AG04449 (cell line): Measurements from ENCODE around the gene TUBB4B.

Experiments used
- CTCF ChIA-PET: fragments of 350-600 bp; formaldehyde crosslinking; extraction: SDS; loops from one replicate; lab custom pipeline; 2021; ENCODE audit warnings: antibody characterized with exemption; lab: Yijun Ruan, JAX
- POLR2A ChIA-PET: fragments of 400-600, 350-600 bp; formaldehyde crosslinking; extraction: SDS; loops from one replicate; lab custom pipeline; 2020; ENCODE audit warnings: antibody characterized with exemption, inconsistent platforms; lab: Yijun Ruan, JAX
- DNase-seq: peaks from one replicate; pipeline ENCODE4 v3.0.0-alpha.2; 2010; ENCODE audit warnings: low read depth, low spot score
- H3K4me3 ChIP-seq: 2 replicates; pipeline ENCODE4 v1.5.1; 2011; ENCODE audit warnings: low read depth, mild to moderate bottlenecking, control low read depth, low read length
- CTCF ChIP-seq: IDR thresholded peaks from one replicate; pipeline ENCODE4 v1.5.1; 2011; ENCODE audit warnings: mild to moderate bottlenecking, moderate library complexity, low read length, control low read depth, inconsistent platforms; ENCODE audit not compliant: insufficient read depth; ENCODE audit errors: missing control alignments

TUBB4B gene

DNA sequence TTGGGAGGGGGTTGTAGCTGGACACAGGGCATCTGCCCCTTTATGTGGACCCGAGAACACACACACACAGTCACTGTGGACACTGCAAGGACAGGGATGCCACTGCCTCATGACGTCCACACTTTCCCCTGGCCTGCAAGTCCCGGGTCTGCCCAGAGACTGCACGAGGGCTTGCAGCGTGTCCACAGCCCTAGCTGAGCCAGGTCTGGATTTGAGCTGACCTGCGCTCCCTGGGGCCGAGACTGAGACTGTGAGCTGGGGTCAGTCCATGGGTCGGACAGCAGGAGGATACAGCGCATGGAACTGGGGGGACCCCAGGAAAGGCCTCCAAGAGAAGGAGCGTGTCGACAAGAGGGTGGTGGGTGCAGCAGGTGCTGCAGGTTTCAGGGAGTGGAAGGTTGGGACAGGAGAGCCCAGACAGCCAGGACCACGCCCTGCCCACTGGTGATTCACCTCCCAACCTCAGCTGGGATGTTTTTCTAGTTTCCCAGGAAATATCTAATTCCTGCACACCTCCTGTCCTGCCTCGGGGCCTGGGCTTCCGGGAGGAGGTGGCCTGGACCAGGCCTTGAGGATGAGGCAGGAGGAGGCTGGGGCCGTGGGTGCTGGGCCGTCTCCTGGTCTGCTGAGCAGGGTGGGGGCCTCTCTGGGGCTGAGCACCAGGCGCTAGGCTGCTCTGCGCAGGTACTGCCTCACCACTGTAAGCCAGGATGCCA is 14.6 kb upstream of the TUBB4B start:
- no peak for DNase-seq
- no peak for TF ChIP-seq CTCF
- H3K4me3 ChIP-seq = no peak overlapping the region
- CTCF ChIA-PET = interaction anchor here (0.7 to 6.6 kb wide), 22 partner anchors 11 to 197 kb away, joined by 3 to 139 read pairs (median 5); partner anchors contain the start of genes ANAPC2, EXD3, NPDC1 and SAPCD2
- POLR2A ChIA-PET = interaction anchor here (1.1 to 2.5 kb wide), 3 partner anchors 14 to 38 kb away, joined by 4 to 14 read pairs (median 5); partner anchors contain the start of genes ANAPC2, SSNA1 and TUBB4B

DNA sequence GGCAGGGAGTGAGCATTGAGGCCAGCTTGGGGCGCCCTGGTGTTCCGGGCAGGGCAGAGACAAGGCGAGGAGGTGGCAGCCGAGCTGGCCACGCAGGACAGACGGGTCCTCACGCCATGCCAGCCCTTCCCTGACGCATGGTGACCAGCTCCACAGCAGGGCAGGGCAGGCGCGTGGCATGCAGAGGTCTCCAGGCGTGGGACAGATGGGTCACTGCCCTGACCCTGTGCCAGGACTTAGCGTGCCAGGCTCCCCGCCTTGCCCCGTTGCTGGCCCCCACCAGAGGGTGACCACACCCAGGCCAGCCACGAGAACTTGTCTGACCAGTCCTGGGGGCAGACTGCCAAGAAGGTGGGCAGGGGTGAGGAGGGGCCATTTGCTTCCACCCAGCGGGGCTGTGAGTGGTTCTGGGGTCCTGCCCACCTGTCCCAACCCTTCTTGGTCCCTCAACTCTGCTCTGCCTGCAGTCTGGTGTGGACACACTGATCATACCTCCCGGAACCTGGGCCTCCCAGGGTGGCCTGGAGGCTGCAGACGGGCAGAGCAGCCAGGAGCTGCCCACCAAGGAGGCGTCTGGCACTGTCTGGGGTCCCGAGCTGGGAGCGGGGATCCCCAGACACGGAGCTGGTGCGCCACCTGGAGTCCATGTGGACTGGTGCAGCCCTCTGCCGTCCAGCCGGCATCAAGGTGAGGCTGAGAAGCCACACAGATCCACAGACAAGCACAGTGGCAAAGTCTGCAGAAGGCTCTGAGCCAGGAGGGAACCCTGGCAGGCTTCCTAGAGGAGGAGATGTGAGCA is 13.8 kb upstream of the TUBB4B start, which contains the start of gene RNF224:
Gene RNF224, plus strand, starts transcription at position 449 of the 799 bp plus-strand sequence. CDS start 834 bp downstream, outside the sequence.
- POLR2A ChIA-PET = interaction anchor here (1.0 to 2.5 kb wide), 5 partner anchors 13 to 181 kb away, joined by 3 to 14 read pairs (median 4); partner anchors contain the start of genes ANAPC2, SSNA1 and TUBB4B
- no peak within 1 kb of the TSS for H3K4me3 ChIP-seq
- no peak for DNase-seq
- CTCF ChIA-PET = interaction anchor here (0.9 to 6.6 kb wide), 27 partner anchors 8 to 192 kb away, joined by 3 to 139 read pairs (median 5); partner anchors contain the start of genes ANAPC2, DPP7, NPDC1 and SAPCD2
- TF ChIP-seq CTCF = peak; percentile 93

DNA sequence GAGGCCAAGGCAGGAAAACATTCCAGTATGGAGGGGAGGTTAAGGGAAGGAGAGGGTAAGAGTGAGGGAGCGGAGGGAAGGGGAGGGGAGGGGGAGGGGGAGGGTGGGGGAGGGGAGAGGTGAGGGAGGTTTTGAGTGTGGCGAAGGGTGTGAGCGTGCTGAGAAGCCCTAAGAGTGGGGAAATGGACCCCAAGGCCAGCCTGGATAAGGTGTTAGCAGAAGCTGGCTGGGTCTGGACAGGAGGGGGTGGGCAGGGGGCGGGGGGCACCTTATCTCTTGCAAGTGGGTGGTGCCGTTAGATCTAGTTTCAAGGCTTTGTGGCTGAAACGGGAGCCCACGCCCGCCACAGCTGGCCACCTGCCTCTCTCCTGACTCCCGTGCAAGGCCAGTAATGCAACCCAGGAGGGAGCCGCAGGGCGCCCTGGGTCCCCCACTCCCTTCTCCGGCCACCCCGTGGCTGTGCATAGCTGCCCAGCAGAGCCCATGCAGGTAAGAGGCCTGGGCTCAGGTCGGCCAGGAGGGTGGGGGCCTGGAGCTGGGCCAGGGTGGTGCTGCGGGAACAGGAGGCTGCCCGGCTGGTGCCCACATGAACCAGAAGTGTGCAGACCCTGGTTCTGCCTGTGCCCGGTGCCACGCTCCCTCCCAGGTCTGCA is 13.1 kb upstream of the TUBB4B start:
- ChIA-PET CTCF (interaction anchor here (0.8 to 6.6 kb wide), 26 partner anchors 9 to 193 kb away, joined by 3 to 139 read pairs (median 5); partner anchors contain the start of genes ANAPC2, DPP7, NELFB and NPDC1), POLR2A (interaction anchor here (1.0 to 2.5 kb wide), 5 partner anchors 13 to 181 kb away, joined by 3 to 14 read pairs (median 4); partner anchors contain the start of genes ANAPC2, SSNA1 and TUBB4B)
- no peak for TF ChIP-seq CTCF
- no peak overlapping the region for H3K4me3 ChIP-seq
- DNase-seq = no peak

GRCh38 chr9:137228506-137228967 is 12.6 kb upstream of the TUBB4B start:
- H3K4me3 ChIP-seq = no peak overlapping the region
- no peak for DNase-seq
- CTCF ChIA-PET = interaction anchor here (0.8 to 6.6 kb wide), 14 partner anchors 9 to 184 kb away, joined by 3 to 139 read pairs (median 8); partner anchors contain the start of genes ANAPC2, DPP7, NELFB and NPDC1
- POLR2A ChIA-PET = no interaction called here
- no peak for TF ChIP-seq CTCF

- no peak for TF ChIP-seq CTCF
- ChIA-PET POLR2A (interaction anchor here (0.9 kb wide), 1 partner anchor 12 kb away, joined by 4 read pairs; the partner anchor contains the start of gene TUBB4B), CTCF (interaction anchor here (0.8 to 4.4 kb wide), 7 partner anchors 8 to 184 kb away, joined by 3 to 28 read pairs (median 3); no protein-coding TSS in a partner anchor)
- no peak for DNase-seq
- no peak overlapping the region for H3K4me3 ChIP-seq
These were observed 11.9 kb upstream of the TUBB4B start for GRCh38 chr9:137228968-137229896.
